Activated CD8-positive, alpha-beta memory T cell treated with anti-CD3 and anti-CD28 coated beads, Interleukin-2, amount 50 U/mL, for 24 hours (primary cell): ENCODE data around the gene OR6K2.
"Not testable (repeated sequence)": the region's sequence is repeated elsewhere in the genome, so short reads cannot be mapped to it uniquely, and the experiment has no call there.

Experiments
- DNase-seq: peaks from one replicate; pipeline ENCODE4 v3.0.0-alpha.2; 2020; ENCODE audit errors: extremely low read depth

The OR6K2 gene

GRCh38 chr1:158700552-158700951 is at the start of gene OR6K2:
Gene OR6K2 (minus strand): TSS chr1:158700652. CDS start chr1:158700652, 0 bp downstream.
- DNase-seq = no peak

- DNase-seq = no peak
These were observed 35.4 kb upstream of the OR6K2 start for GRCh38 chr1:158735848-158736247.

- no peak for DNase-seq
These were observed 32.1 kb upstream of the OR6K2 start for GRCh38 chr1:158732524-158732923.

- no peak for DNase-seq
These were observed 31.3 kb upstream of the OR6K2 start for GRCh38 chr1:158731707-158732106.

GRCh38 chr1:158730453-158730852 is 30.0 kb upstream of the OR6K2 start:
- no peak for DNase-seq

GRCh38 chr1:158728510-158729225 is 28.2 kb upstream of the OR6K2 start:
- DNase-seq = no peak

GRCh38 chr1:158724442-158724841 is 24.0 kb upstream of the OR6K2 start:
- DNase-seq = no peak

- no peak for DNase-seq
These were observed 20.2 kb upstream of the OR6K2 start, which contains the start of gene OR6K3 for GRCh38 chr1:158720620-158721019. Gene OR6K3 (minus strand): TSS chr1:158720720. CDS start chr1:158718115, 2,605 bp downstream.

- DNase-seq = no peak
These were observed 19.2 kb upstream of the OR6K2 start for GRCh38 chr1:158719664-158720063.

- no peak for DNase-seq
These were observed 16.9 kb upstream of the OR6K2 start for GRCh38 chr1:158717344-158717743.

- no peak for DNase-seq
These were observed 15.9 kb upstream of the OR6K2 start for GRCh38 chr1:158716335-158716734.

- DNase-seq = no peak
These were observed 14.3 kb upstream of the OR6K2 start for GRCh38 chr1:158714754-158715153.

GRCh38 chr1:158711098-158711497 is 10.6 kb upstream of the OR6K2 start:
- no peak for DNase-seq

GRCh38 chr1:158706096-158706495 is 5.6 kb upstream of the OR6K2 start:
- no peak for DNase-seq

- no peak for DNase-seq
These were observed 5.9 kb downstream of the OR6K2 start for GRCh38 chr1:158694596-158694995.

- DNase-seq = no peak
These were observed 8.1 kb downstream of the OR6K2 start for GRCh38 chr1:158692356-158692755.

- DNase-seq = no peak
These were observed 8.5 kb downstream of the OR6K2 start for GRCh38 chr1:158691907-158692306.

GRCh38 chr1:158691149-158691548 is 9.3 kb downstream of the OR6K2 start:
- DNase-seq = not testable (repeated sequence)

GRCh38 chr1:158689875-158690274 is 10.6 kb downstream of the OR6K2 start:
- DNase-seq = no peak

- DNase-seq = no peak
These were observed 11.3 kb downstream of the OR6K2 start for GRCh38 chr1:158689110-158689509.

GRCh38 chr1:158688343-158688742 is 12.1 kb downstream of the OR6K2 start:
- DNase-seq = not testable (repeated sequence)

GRCh38 chr1:158687037-158687436 is 13.4 kb downstream of the OR6K2 start:
- DNase-seq = no peak

GRCh38 chr1:158686111-158687009 is 14.1 kb downstream of the OR6K2 start, which contains the start of gene SPTA1:
Gene SPTA1 (minus strand): TSS chr1:158686715. CDS start chr1:158686517, 198 bp downstream.
- DNase-seq = no peak
